ENCODE results near the gene CDON. TPM values are rescaled to one million over a fixed set of nuclear protein-coding genes. Genes with fewer than 3 reads are reported as not detected.

Gene CDON
- total and polyA plus RNA-seq, 2 of the 13 experiments (the other 11 are each of a cell fraction or from before 2014, with no cell fraction given), result 9.6 to 12.8 TPM

- intact Hi-C loops (cut with micrococcal nuclease; ENCODE audit: unreplicated experiment) (loop anchor here (1.0 to 2.0 kb wide), 3 partner anchors 19 to 271 kb away; no protein-coding TSS in a partner anchor), in situ Hi-C loops (cut with HindIII; ENCODE audit: extremely low pct_ligation_motif_present, low pct_unique_long_range_greater_than_20kb) (loop anchor here (5.0 kb wide), 1 partner anchor 264 kb away; no protein-coding TSS in a partner anchor)
- Histone ChIP-seq H3K4me2 (ENCODE audit: low read depth, low read length) (no peak overlapping the region), H3K36me3 (replicated peaks in 1 of 2; ENCODE audit: control insufficient read depth in 1 of 2, insufficient read depth in 2 of 2, low read length in 2 of 2) (no peaks in the 10 kb centered on the region), H3K27ac (ENCODE audit: extremely low read length, insufficient read depth, low read length) (no peak overlapping the region), H3K4me3 (replicated peaks in 1 of 3; ENCODE audit: insufficient read depth in 1 of 3, low read depth in 2 of 3, low read length in 3 of 3) (no peak overlapping the region), H2AFZ (ENCODE audit: low read length) (no peak overlapping the region), H3K27me3 (ENCODE audit: control insufficient read depth in 1 of 2, insufficient read depth in 2 of 2, low read length in 2 of 2) (no peaks in the 10 kb centered on the region), H4K20me1 (ENCODE audit: insufficient read depth, low read length) (no peaks in the 10 kb centered on the region), H3K4me1 (ENCODE audit: insufficient read depth, low read length) (peaks cover 67% of the 10 kb centered on the region), H3K9ac (ENCODE audit: insufficient read depth, low read depth, low read length) (no peak overlapping the region), H3K79me2 (ENCODE audit: insufficient read depth, low read length) (no peaks in the 10 kb centered on the region), H3K9me3 (ENCODE audit: low read length) (no peaks in the 10 kb centered on the region)
- WGBS (ENCODE audit: low lambda C conversion rate), result 90% methylated on average over 8 of the region's 8 CpGs
- POLR2A ChIA-PET, result interaction anchor here (1.0 kb wide), 1 partner anchor 263 kb away, joined by 3 read pairs; no protein-coding TSS in a partner anchor
- FAIRE-seq (no peak), DNase-seq (ENCODE audit: low spot score) (no peak), ATAC-seq (no peak)
- BruUV-seq (replicated peaks), result no TSS peak
- CTCF ChIA-PET (ENCODE audit: low intra/inter-chr PET ratio, low total read pairs), result interaction anchor here (1.1 to 2.2 kb wide), 3 partner anchors 138 to 270 kb away, joined by 3 to 24 read pairs (median 14); partner anchors contain the start of gene CDON
- TF ChIP-seq ZSCAN21 (CRISPR knock-in tag; IDR thresholded peaks at IDR 0.05; ENCODE audit: borderline replicate concordance) (no peak), MATR3 (CRISPR knock-in tag; IDR thresholded peaks at IDR 0.05) (no peak), REXO4 (CRISPR knock-in tag; IDR thresholded peaks at IDR 0.05; ENCODE audit: borderline replicate concordance) (no peak), ZNF773 (CRISPR knock-in tag; IDR thresholded peaks at IDR 0.05; ENCODE audit: borderline replicate concordance) (no peak), ZSCAN30 (CRISPR knock-in tag; IDR thresholded peaks at IDR 0.05) (no peak), HOXD1 (CRISPR knock-in tag; IDR thresholded peaks at IDR 0.05) (no peak), HOXA9 (CRISPR knock-in tag; IDR thresholded peaks at IDR 0.05; ENCODE audit: borderline replicate concordance) (no peak), ZC3H4 (CRISPR knock-in tag; IDR thresholded peaks at IDR 0.05; ENCODE audit: borderline replicate concordance) (no peak), ZNF383 (CRISPR knock-in tag; IDR thresholded peaks at IDR 0.05; ENCODE audit: borderline replicate concordance) (no peak), ZNF83 (CRISPR knock-in tag; IDR thresholded peaks at IDR 0.05; ENCODE audit: borderline replicate concordance) (no peak), SAFB2 (CRISPR knock-in tag; IDR thresholded peaks at IDR 0.05; ENCODE audit: borderline replicate concordance, low read depth) (no peak), HCFC1 (IDR thresholded peaks at IDR 0.05; ENCODE audit: low read depth, low read length) (no peak)
Measured at GRCh38 chr11:125923633-125924032, 139.0 kb downstream of the CDON start.

All from HepG2 (cell line).